GM21576 (cell line): ENCODE data around the gene FOXL3.

Experiments
- ATAC-seq: cut with Tn5 transposase; IDR thresholded peaks from one replicate; pipeline ENCODE4 v1.9.1; 2021; ENCODE audit warnings: mild to moderate bottlenecking, moderate library complexity; ENCODE audit not compliant: unreplicated experiment

FOXL3 gene

GRCh38 chr7:265998-266850 is 23.7 kb upstream of the FOXL3 start:
- ATAC-seq, result no peak

GRCh38 chr7:266851-267840 is 22.8 kb upstream of the FOXL3 start:
- ATAC-seq, result no peak

- no peak for ATAC-seq
Measured at GRCh38 chr7:268991-269390, 21.0 kb upstream of the FOXL3 start.

GRCh38 chr7:269721-270120 is 20.2 kb upstream of the FOXL3 start:
- no peak for ATAC-seq

GRCh38 chr7:270351-270983 is 19.5 kb upstream of the FOXL3 start:
- ATAC-seq, result no peak

- ATAC-seq, result no peak
Measured at GRCh38 chr7:271266-272107, 18.5 kb upstream of the FOXL3 start.

- ATAC-seq, result no peak
Measured at GRCh38 chr7:272108-272615, 17.8 kb upstream of the FOXL3 start.

- ATAC-seq, result no peak
Measured at GRCh38 chr7:272631-273030, 17.3 kb upstream of the FOXL3 start.

GRCh38 chr7:273327-273726 is 16.6 kb upstream of the FOXL3 start:
- ATAC-seq, result no peak

GRCh38 chr7:274266-274665 is 15.7 kb upstream of the FOXL3 start:
- no peak for ATAC-seq

GRCh38 chr7:276230-276835 is 13.6 kb upstream of the FOXL3 start:
- no peak for ATAC-seq

GRCh38 chr7:277228-277627 is 12.7 kb upstream of the FOXL3 start:
- ATAC-seq, result no peak

GRCh38 chr7:278081-278480 is 11.9 kb upstream of the FOXL3 start:
- no peak for ATAC-seq

- ATAC-seq, result no peak
Measured at GRCh38 chr7:279821-280220, 10.1 kb upstream of the FOXL3 start.

- ATAC-seq, result no peak
Measured at GRCh38 chr7:280461-280860, 9.5 kb upstream of the FOXL3 start.

- ATAC-seq, result no peak
Measured at GRCh38 chr7:281637-282036, 8.3 kb upstream of the FOXL3 start.

GRCh38 chr7:282621-283020 is 7.3 kb upstream of the FOXL3 start:
- ATAC-seq, result no peak

- ATAC-seq, result no peak
Measured at GRCh38 chr7:284762-285722, 4.9 kb upstream of the FOXL3 start.

- ATAC-seq, result no peak
Measured at GRCh38 chr7:285731-286130, 4.2 kb upstream of the FOXL3 start.
